GM20000 (cell line): ENCODE data around the gene LHX1.

ENCODE experiments used
- DNase-seq: peaks from one replicate; pipeline ENCODE4 v3.0.0; 2012; ENCODE audit warnings: low spot score
- CTCF ChIP-seq: IDR thresholded peaks from 2 replicates; pipeline ENCODE4 v1.5.1; 2012; ENCODE audit warnings: mild to moderate bottlenecking, control low read depth; ENCODE audit errors: extremely low read depth, missing control alignments

Gene LHX1

DNA sequence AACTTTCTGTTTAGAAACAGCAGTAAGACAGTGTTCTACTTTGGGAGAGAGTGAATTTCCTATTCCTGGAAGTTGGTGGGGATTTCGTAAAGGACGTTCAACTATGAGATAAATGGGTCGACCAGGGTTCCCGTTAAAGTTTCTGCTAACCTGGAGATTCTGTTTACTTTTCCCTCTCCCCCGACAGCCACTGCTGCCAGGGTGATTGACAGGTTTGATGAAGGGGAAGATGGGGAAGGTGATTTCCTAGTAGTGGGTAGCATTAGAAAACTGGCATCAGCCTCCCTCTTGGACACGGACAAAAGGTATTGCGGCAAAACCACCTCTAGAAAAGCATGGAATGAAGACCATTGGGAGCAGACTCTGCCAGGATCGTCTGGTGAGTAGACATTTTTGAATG, 12.8 kb downstream of the LHX1 start:
- TF ChIP-seq CTCF: no peak
- DNase-seq: no peak

- TF ChIP-seq CTCF: no peak
- no peak for DNase-seq
Measured at GRCh38 chr17:36951084-36951789, 14.0 kb downstream of the LHX1 start.

- no peak for TF ChIP-seq CTCF
- DNase-seq: no peak
Measured at GRCh38 chr17:36971508-36971907, 34.2 kb downstream of the LHX1 start.

- DNase-seq: no peak
- TF ChIP-seq CTCF: no peak
Measured at GRCh38 chr17:36972186-36972700, 35.0 kb downstream of the LHX1 start.

GRCh38 chr17:36972905-36973304, 35.6 kb downstream of the LHX1 start:
- no peak for TF ChIP-seq CTCF
- no peak for DNase-seq

GRCh38 chr17:36975922-36976515, 38.7 kb downstream of the LHX1 start:
- TF ChIP-seq CTCF: no peak

DNA sequence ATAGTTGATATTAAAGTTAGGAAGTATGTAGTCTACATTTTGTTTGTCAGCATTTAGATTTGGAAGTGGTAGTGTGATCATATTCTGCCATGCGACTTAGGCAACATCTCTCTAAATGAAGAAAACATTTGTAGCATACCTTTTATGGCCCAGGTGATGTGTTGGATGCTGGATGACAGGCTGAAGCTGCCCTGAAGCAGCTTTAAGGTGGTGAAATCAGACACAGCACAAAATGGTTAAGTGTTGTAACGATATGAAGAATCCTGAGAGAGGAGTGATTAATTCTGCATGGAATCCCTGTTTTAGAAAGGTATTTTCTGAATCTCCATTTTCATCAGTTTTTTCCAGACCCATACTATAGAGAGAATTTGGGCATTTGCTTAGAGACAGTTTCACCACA, 39.8 kb downstream of the LHX1 start:
- DNase-seq: no peak
- TF ChIP-seq CTCF: no peak

More at GRCh38 chr17:36975922-36976515, 38.7 kb downstream of the LHX1 start:
- no peak for DNase-seq
